Mesothelial cell of epicardium (in vitro differentiated cells): ENCODE data around the gene ATP6V0A4. TPM values are rescaled to one million over a fixed set of nuclear protein-coding genes. Genes with fewer than 3 reads are reported as not detected.
A peak's percentile ranks its signal among the peaks of the same experiment; 100 is the strongest.

Experiments used
- DNase-seq, 2 experiments: peaks; one replicate each; pipeline ENCODE4 v3.0.0; 2021; ENCODE audit warnings: low spot score in 2 of 2; ENCODE audit not compliant: unreplicated experiment in 2 of 2
- H3K27ac Mint-ChIP-seq: 2 replicates; pipeline ENCODE4 v1.8.0; 2021; ENCODE audit warnings: mixed read lengths
- H3K27me3 Mint-ChIP-seq: 2 replicates; pipeline ENCODE4 v1.8.0; 2021; ENCODE audit warnings: low read depth, mixed read lengths
- H3K36me3 Mint-ChIP-seq: 2 replicates; pipeline ENCODE4 v1.8.0; 2021; ENCODE audit warnings: mixed read lengths
- H3K4me1 Mint-ChIP-seq: 2 replicates; pipeline ENCODE4 v1.8.0; 2021; ENCODE audit warnings: mixed read lengths
- H3K4me3 Mint-ChIP-seq: 2 replicates; pipeline ENCODE4 v1.8.0; 2021; ENCODE audit warnings: mild to moderate bottlenecking, moderate library complexity, mixed read lengths
- H3K9me3 Mint-ChIP-seq: 2 replicates; pipeline ENCODE4 v1.8.0; 2021; ENCODE audit warnings: mixed read lengths
- CTCF ChIP-seq: fragments of 200-600 bp; sonication (generic); IDR thresholded peaks from one replicate; pipeline ENCODE4 v1.5.0; 2021; ENCODE audit warnings: antibody characterized with exemption; ENCODE audit not compliant: unreplicated experiment
- total RNA-seq: library from RNA; stranded (reverse); gene quantifications from 3 replicates; pipeline ENCODE4 v1.2.1, GENCODE V29; 2021

Gene ATP6V0A4
- total RNA-seq, 1 donor from 2014 or later = 0.56 TPM

GRCh38 chr7:138668946-138669345, 129.1 kb downstream of the ATP6V0A4 start:
- no peak for DNase-seq
- TF ChIP-seq CTCF = no peak
- Mint-ChIP-seq H3K4me3 (no peak overlapping the region), H3K9me3 (peaks cover 18% of the 10 kb centered on the region), H3K27ac (peak overlapping the region; percentile 59), H3K27me3 (no peaks in the 10 kb centered on the region), H3K4me1 (peaks cover 37% of the 10 kb centered on the region), H3K36me3 (peaks cover 9% of the 10 kb centered on the region)

GRCh38 chr7:138668229-138668596, 129.8 kb downstream of the ATP6V0A4 start:
- no peak for DNase-seq
- peaks cover 44% of the 10 kb centered on the region for H3K4me1 Mint-ChIP-seq
- peaks cover 18% of the 10 kb centered on the region for H3K9me3 Mint-ChIP-seq
- no peak overlapping the region for H3K4me3 Mint-ChIP-seq
- peaks cover 9% of the 10 kb centered on the region for H3K36me3 Mint-ChIP-seq
- peak overlapping the region; percentile 91 for H3K27ac Mint-ChIP-seq
- no peak for TF ChIP-seq CTCF
- no peaks in the 10 kb centered on the region for H3K27me3 Mint-ChIP-seq

- peak overlapping the region; percentile 91 for H3K27ac Mint-ChIP-seq
- H3K4me1 Mint-ChIP-seq = peaks cover 49% of the 10 kb centered on the region
- H3K27me3 Mint-ChIP-seq = no peaks in the 10 kb centered on the region
- peaks cover 18% of the 10 kb centered on the region for H3K9me3 Mint-ChIP-seq
- no peak overlapping the region for H3K4me3 Mint-ChIP-seq
- no peak for TF ChIP-seq CTCF
- DNase-seq = no peak
- H3K36me3 Mint-ChIP-seq = peaks cover 9% of the 10 kb centered on the region
Measured at GRCh38 chr7:138667535-138668228, 130.3 kb downstream of the ATP6V0A4 start.

GRCh38 chr7:138666385-138666784, 131.6 kb downstream of the ATP6V0A4 start:
- peak overlapping the region; percentile 91 for H3K27ac Mint-ChIP-seq
- H3K4me1 Mint-ChIP-seq = peaks cover 62% of the 10 kb centered on the region

GRCh38 chr7:138665669-138666140, 132.3 kb downstream of the ATP6V0A4 start:
- DNase-seq = no peak
- peaks cover 69% of the 10 kb centered on the region for H3K4me1 Mint-ChIP-seq
- H3K36me3 Mint-ChIP-seq = peaks cover 9% of the 10 kb centered on the region
- peaks cover 18% of the 10 kb centered on the region for H3K9me3 Mint-ChIP-seq
- no peaks in the 10 kb centered on the region for H3K27me3 Mint-ChIP-seq
- no peak overlapping the region for H3K4me3 Mint-ChIP-seq
- H3K27ac Mint-ChIP-seq = peak overlapping the region; percentile 91
- TF ChIP-seq CTCF = no peak

More at GRCh38 chr7:138666385-138666784, 131.6 kb downstream of the ATP6V0A4 start:
- no peak for TF ChIP-seq CTCF
- Mint-ChIP-seq H3K9me3 (peaks cover 18% of the 10 kb centered on the region), H3K4me3 (peak overlapping the region; percentile 20), H3K27me3 (no peaks in the 10 kb centered on the region), H3K36me3 (peaks cover 9% of the 10 kb centered on the region)
- DNase-seq = no peak
